Nucleus accumbens (tissue), 56 donors: ENCODE data around the gene NAALADL2.

Experiments
- DNase-seq, 56 donors: peaks; one replicate each; lab custom pipeline; 2025; lab: John Stamatoyannopoulos, UW

Gene NAALADL2

GRCh38 chr3:174959556-174960065, 100.5 kb downstream of the NAALADL2 start:
- DNase-seq = no peak

GRCh38 chr3:174960898-174961297, 101.8 kb downstream of the NAALADL2 start:
- no peak for DNase-seq

- no peak for DNase-seq
Measured at GRCh38 chr3:174973465-174973864, 114.3 kb downstream of the NAALADL2 start.

- DNase-seq = no peak
Measured at GRCh38 chr3:174986685-174987084, 127.6 kb downstream of the NAALADL2 start.

- DNase-seq = no peak
Measured at GRCh38 chr3:175001091-175001490, 142.0 kb downstream of the NAALADL2 start.

- no peak for DNase-seq
Measured at GRCh38 chr3:175002732-175003143, 143.6 kb downstream of the NAALADL2 start.

- DNase-seq = no peak
Measured at GRCh38 chr3:175003590-175003989, 144.5 kb downstream of the NAALADL2 start.

GRCh38 chr3:175005193-175005592, 146.1 kb downstream of the NAALADL2 start:
- no peak for DNase-seq

DNA sequence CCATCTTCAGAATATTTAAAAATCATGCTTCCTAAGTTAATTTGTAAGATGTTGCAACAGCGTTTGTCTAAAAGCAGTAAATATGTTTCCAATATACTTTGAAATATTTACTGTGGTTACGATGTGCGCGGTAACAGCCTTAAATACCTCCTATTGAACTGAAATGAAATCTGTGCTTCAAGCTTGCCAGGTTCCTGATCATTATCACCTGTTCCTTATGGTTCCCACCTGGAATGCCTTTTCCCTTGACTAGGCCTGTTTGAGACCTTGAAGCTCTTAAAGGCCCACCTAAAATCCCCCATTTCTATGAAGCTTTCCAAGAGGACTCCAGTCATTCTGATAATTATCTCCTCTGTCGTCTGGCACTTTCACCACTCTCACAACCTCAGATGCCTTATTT, 146.7 kb downstream of the NAALADL2 start:
- DNase-seq = no peak

GRCh38 chr3:175007306-175007705, 148.2 kb downstream of the NAALADL2 start:
- no peak for DNase-seq

DNA sequence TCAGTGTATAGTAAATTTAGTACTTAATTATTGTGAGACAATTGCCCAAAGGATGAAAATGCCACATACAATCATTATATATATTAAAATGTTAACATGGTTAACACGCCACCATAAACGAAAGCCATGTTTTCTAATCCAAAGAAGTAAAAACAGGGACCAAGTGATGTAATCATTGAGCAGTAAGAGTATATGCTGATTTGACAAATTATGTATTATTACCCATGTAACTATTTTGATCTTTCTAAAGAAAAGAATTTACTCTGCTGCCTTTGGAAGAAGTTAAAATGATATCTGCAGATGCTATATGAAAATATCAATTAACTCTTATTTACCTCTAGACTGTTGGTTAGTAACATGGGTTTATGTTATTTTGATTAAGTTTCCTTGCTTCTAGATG, 150.2 kb downstream of the NAALADL2 start:
- no peak for DNase-seq

DNA sequence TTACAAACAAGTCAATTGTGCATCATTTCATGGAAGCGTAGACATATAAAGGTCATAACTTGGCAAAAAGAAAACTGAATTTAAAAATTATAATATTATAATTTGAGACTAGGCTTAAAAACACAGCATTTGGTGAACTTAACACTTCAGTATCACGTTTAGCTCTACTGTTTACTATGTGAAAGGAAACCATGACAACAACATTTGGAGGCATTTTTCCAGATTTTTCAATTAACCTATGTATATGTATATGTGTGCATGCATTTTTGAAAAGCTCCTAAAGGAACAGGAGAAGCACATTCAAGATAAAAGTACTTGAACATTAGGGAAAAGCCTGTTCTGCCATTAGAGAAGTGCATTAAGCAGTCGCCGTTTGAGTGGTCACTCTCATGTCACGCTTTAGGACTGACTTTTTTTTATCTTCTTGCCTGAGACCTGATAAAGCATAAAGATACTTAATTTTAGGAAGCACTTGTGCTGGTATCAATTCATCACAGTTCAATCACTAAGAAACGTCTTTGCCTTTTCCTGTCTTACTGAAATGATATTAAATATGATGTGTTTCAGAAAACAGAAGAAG, 156.0 kb downstream of the NAALADL2 start:
- no peak for DNase-seq

GRCh38 chr3:175018946-175019727, 160.0 kb downstream of the NAALADL2 start:
- DNase-seq = no peak

DNA sequence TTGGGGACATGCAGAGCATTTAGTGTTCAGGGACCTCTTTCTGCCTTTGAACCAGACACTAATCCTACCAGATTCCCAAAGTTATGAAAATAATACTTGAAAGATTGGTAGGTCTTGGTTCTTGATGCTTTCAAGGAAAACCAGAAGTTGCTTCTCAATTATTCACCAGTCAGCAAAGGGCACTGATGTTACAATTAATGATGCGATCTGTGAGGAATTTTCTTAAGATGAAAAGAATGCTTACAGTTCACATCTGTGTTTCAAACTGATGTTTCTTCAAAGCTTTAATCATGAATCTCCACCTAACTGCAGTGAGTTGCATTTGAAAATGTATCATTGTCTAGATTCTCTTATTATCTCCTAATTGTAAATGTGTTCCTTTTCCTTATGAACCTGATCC, 161.0 kb downstream of the NAALADL2 start:
- DNase-seq = no peak

DNA sequence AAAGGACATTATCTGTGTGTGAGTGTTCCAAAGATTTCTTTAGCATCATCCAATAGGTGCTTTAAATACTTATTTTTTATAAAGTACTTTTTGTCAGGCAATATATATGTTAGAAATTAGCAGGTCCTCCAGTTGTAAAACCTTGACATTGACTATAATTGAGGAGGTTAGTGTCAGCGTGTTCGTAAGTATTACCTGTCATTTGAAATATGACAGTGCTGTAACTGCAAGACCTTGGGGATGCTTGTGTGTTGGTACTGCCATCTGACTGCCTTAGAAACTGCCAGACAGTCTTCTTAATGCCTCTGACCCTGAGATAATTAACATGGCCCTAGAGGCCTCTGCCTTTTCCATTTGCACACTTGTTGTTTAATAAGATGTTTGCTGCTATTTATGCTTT, 170.7 kb downstream of the NAALADL2 start:
- no peak for DNase-seq

- no peak for DNase-seq
Measured at GRCh38 chr3:175039875-175040274, 180.7 kb downstream of the NAALADL2 start.

DNA sequence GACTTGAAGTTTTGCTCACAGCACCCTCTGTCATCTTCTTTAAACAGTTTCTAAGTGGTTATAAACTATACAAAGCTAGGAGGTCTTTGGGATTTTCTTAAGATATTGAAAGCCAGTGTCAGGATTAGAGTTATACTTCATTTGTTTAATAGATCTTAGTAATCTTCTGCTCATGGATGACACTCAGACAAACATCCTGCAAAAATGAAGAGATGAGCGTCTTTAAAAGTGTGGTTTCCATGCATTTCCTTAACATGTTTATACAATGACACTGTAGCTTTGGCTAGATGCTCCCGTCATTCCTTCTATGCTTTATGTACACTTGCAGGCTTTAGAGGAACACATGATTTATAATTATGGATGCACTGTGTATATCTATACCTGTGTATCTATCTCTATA, 182.2 kb downstream of the NAALADL2 start:
- DNase-seq = no peak

DNA sequence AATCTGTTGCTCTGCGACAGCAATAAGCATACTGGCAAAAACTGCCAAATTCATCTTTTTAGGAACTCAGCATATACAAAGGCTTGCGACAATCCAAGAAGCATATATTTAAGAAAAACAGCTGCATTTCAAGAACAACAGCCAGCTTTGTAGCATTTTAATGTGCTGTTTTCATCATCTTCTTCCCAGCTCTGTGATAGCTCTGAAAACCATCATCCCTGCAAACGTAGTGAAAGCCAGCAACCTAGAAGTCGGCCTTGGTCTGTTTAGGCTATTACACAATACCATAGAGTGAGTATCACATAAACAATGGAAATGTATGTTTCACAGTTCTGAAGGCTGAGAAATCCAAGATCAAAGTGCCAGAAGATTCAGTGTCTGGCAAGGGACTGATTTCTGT, 187.5 kb downstream of the NAALADL2 start:
- no peak for DNase-seq

DNA sequence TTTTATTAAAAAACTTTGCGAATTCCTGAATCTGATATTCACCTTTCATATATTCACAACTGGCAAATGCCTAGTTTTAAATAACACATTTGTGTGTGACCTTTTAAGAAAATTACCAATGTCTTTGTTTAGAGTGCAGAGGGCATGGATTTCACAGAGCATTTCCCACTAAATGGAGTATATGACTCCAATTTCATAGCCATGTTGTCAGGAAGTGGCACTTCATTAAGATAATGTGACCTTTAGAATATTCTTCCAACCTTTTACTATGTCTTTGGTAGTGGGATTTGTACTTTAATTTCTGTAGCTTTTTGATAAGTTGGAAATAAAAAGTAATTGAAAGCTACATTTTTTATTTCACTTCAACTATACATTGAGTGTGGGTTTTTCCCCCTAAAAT, 188.7 kb downstream of the NAALADL2 start:
- DNase-seq = no peak

DNA sequence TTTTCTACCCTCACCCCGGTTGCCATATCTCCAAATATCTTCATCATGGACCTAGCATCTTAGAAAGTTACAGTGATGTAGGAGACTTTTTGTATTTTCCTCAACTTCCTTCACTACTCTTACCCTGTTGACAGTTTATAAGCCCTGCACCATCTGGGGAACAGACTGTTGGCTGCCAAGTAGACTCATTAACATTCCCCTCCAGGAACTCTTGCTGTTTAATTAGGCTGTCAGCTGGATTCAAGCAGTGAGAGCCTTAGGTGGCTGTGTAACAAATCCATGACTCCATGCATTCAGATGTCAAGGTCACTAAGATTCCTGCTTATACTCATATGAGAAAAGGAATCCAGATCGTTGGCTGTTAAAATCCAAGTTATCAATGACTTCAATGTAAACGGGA, 198.3 kb downstream of the NAALADL2 start:
- peak in 1 of 56 donors; percentile 2 for DNase-seq

GRCh38 chr3:175059788-175060187, 200.7 kb downstream of the NAALADL2 start:
- DNase-seq = no peak

DNA sequence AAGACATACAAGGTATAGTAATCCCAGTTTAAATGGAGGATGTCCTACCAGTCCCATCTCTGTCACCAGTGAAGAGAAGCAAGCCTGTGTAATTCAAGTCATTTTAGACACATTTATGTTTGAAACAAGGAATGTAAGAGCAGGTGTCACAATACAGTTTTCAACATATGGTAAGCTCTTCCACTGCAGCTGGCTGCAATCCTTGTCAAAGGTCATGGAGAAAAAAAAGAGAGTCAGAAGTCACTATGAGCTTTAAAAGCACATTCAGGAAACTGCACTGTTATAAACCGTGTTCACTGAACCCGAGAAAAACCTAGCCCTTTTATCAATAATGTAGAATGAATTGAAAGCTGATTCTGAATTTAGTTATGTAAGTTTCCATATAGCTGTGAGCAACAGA, 206.4 kb downstream of the NAALADL2 start:
- DNase-seq = no peak
